ENCODE measurements around the gene FNDC11.

Gene FNDC11

DNA sequence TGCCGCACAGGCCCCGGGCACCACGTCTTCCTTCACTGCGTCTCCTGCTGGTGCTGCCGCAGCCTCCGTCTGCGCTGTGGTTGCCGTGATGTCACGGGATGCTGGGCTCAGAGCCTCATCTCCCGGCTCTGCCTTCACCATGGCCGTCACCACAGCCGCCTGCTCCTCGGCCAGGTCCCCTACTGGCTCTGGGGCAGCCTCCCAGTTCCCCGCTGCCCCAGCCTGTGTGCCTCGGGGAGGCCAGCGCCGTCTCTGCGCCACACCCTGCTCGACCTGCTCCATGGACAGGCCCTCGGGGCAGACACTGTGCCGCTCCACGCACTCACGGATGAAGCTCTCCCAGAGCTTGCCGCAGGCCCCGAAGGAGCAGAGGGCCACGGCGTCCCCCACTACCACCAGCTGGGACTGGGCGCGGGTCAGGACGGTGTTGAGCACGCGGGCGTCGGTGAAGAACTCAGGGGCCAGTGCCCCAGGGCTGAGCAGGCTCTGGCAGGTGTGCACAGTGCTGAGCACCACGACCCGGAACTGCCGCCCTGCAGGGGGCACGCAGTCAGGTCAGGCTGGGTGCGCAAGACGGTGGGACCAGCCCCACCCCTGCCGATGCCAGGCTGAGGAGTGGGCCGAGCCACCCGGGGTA lies 11.9 kb downstream of the FNDC11 start:
- Mint-ChIP-seq H3K4me1 (no peaks in the 10 kb centered on the region), H3K4me3 (no peak overlapping the region), H3K27ac (no peak overlapping the region), H3K9me3 (no peaks in the 10 kb centered on the region), H3K27me3 (ENCODE audit: low read depth) (no peaks in the 10 kb centered on the region), H3K36me3 (ENCODE audit: low read depth) (no peaks in the 10 kb centered on the region)
- TF ChIP-seq, protein P1, sequence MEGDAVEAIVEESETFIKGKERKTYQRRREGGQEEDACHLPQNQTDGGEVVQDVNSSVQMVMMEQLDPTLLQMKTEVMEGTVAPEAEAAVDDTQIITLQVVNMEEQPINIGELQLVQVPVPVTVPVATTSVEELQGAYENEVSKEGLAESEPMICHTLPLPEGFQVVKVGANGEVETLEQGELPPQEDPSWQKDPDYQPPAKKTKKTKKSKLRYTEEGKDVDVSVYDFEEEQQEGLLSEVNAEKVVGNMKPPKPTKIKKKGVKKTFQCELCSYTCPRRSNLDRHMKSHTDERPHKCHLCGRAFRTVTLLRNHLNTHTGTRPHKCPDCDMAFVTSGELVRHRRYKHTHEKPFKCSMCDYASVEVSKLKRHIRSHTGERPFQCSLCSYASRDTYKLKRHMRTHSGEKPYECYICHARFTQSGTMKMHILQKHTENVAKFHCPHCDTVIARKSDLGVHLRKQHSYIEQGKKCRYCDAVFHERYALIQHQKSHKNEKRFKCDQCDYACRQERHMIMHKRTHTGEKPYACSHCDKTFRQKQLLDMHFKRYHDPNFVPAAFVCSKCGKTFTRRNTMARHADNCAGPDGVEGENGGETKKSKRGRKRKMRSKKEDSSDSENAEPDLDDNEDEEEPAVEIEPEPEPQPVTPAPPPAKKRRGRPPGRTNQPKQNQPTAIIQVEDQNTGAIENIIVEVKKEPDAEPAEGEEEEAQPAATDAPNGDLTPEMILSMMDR (IDR thresholded peaks at IDR 0.05; ENCODE audit: unreplicated experiment in 3 of 3), result no peak

DNA sequence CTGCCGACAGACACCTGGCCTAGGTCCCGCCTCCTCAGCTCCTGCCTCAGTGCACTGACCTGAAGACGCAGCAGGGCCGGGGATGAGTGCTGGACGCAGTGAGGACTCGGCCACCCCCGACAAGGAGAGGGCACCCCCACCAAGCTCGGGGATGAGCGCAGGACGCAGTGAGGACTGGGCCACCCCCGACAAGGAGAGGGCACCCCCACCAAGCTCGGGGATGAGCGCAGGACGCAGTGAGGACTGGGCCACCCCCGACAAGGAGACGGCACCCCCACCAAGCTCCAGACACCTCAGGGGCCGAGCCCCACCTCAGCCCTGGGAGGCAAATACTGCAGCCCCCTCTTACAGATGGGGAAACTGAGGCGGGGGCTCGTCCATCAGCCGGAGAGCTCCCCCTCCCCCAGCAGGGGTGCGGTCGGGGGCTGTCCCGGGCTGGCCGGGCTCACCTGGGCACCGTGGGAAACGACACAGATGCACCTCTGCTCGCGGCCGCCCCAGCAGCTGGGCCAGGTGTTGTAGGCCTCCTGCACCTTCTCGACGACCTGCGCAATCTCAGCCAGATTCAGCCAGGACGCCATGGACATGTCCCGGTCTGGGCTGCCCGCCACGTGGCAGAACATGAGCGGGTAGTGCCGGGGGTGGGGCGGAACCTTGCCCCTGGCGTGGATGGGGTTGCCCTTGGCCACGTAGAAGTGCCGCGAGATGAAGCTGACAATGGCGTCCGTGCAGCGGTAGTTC lies 12.6 kb downstream of the FNDC11 start:
- H3K9me3 Mint-ChIP-seq, result no peaks in the 10 kb centered on the region
- no peak overlapping the region for H3K4me3 Mint-ChIP-seq
- H3K36me3 Mint-ChIP-seq (ENCODE audit: low read depth), result no peaks in the 10 kb centered on the region
- TF ChIP-seq, protein P1 (IDR thresholded peaks at IDR 0.05; ENCODE audit: unreplicated experiment in 3 of 3), result no peak
- H3K27me3 Mint-ChIP-seq (ENCODE audit: low read depth), result no peaks in the 10 kb centered on the region
- H3K27ac Mint-ChIP-seq, result no peak overlapping the region
- H3K4me1 Mint-ChIP-seq, result no peaks in the 10 kb centered on the region

DNA sequence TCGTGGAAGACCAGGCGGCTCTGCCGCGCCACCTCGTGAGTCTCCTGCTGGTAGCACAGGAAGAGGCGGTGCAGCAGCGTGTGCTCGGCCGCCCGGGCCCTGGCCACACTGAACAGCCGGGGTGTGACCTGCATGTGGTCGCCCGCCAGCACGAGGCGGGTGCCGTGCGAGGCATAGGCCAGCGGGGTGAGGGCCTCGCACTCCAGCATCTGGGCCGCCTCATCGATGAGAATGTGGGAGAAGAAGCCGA lies 13.1 kb downstream of the FNDC11 start:
- Mint-ChIP-seq H3K4me3 (no peak overlapping the region), H3K27me3 (ENCODE audit: low read depth) (no peaks in the 10 kb centered on the region), H3K36me3 (ENCODE audit: low read depth) (no peaks in the 10 kb centered on the region), H3K9me3 (no peaks in the 10 kb centered on the region), H3K27ac (no peak overlapping the region), H3K4me1 (no peaks in the 10 kb centered on the region)
- TF ChIP-seq, protein P1 (IDR thresholded peaks at IDR 0.05; ENCODE audit: unreplicated experiment in 3 of 3), result no peak

DNA sequence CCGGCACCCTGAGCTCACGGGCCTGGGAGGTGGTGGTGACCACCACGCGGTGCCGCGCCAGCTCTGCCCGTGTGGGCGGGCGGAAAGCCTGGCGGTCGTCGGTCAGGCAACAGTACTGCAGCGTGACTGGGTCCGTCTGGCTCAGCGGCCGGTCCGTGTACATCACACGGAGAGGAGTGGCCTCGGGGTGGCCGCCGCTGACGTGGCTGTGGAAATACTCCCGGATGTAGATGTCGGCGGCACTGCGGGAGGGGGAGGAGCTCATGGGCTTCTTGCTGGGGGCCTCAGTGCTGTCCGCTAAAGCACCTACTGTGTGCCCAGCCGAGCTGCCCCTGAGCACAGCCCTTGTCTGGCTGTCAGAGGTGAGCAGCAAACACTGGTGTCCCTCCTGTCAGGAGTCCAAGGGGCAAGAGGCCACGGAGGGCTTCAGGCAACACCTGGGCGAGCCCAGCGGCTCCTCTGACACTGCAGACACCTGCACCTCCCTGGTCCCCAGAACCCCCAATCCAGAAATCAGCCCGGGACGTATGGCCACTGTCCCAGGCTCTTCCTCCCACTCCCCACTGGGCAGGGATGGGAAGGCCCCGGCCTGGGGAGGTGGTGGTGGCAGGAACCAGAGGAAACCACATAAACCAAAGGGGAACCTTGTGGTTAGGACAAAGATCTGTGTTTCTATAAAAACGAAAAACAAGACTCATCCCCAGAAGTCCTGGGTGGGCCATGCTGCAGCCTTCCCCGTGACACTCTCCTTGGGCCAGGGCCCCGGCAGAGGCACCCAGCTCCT lies 13.6 kb downstream of the FNDC11 start:
- Mint-ChIP-seq H3K4me1 (no peaks in the 10 kb centered on the region), H3K4me3 (no peak overlapping the region), H3K36me3 (ENCODE audit: low read depth) (no peaks in the 10 kb centered on the region), H3K27me3 (ENCODE audit: low read depth) (no peaks in the 10 kb centered on the region), H3K9me3 (no peaks in the 10 kb centered on the region), H3K27ac (no peak overlapping the region)
- TF ChIP-seq, protein P1 (IDR thresholded peaks at IDR 0.05; ENCODE audit: unreplicated experiment in 3 of 3), result no peak

DNA sequence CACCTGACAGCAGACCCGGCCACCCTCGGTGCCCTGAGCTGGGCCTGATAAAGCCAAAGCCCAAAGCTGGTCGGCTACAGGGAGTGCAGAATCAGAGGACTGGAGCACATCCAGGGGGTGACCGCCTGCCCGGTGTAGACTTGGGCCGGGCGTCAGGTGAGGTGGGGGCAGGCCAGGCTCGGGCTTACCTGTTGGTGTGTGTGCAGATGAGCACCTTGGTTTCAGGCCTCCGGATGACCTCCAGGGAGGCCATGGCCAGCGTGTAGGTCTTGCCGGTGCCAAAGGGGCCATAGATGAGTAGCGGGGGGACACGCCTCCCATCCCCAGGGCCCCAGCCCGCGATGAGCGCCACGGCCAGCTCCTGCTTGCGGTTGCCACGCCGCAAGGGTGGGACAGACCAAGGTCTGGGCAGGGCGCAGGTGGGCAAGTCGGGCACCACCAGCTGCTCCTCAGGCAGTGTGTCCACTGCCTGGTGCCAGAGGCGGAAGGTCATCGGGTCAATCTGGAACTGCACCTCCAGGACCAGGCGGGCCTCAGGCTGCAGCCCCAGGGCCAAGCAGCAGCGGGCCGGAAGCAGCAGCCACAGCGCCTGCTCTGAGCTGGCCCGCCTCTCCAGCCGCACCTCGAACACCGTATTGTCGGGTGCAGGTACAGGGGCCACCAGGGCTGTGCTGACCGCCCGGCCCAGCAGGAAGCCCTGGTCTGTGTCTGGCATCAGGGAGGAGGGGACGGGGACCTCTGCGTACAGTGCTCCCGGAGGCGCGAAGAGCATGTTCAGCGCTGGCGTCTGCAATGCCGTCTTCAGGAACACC lies 14.4 kb downstream of the FNDC11 start:
- Mint-ChIP-seq H3K27ac (no peak overlapping the region), H3K4me3 (no peak overlapping the region), H3K36me3 (ENCODE audit: low read depth) (no peaks in the 10 kb centered on the region), H3K9me3 (no peaks in the 10 kb centered on the region), H3K27me3 (ENCODE audit: low read depth) (no peaks in the 10 kb centered on the region), H3K4me1 (no peaks in the 10 kb centered on the region)
- TF ChIP-seq, protein P1 (IDR thresholded peaks at IDR 0.05; ENCODE audit: unreplicated experiment in 3 of 3), result no peak

All from nephron (organoid).